Trophoblast cell (in vitro differentiated cells and primary cell): ENCODE measurements around the gene PPA1.

ENCODE experiments used
- DNase-seq, 2 donors: peaks; one replicate each; pipeline ENCODE4 v3.0.0-alpha.2; 2016
- H2AFZ ChIP-seq: 2 replicates; pipeline ENCODE4 v1.6.1; 2013; ENCODE audit warnings: low read length, moderate library complexity, mild to moderate bottlenecking; ENCODE audit not compliant: insufficient read depth, poor library complexity
- H2AK5ac ChIP-seq: 2 replicates; pipeline ENCODE4 v1.6.1; 2013; ENCODE audit warnings: mild to moderate bottlenecking, low read length
- H2BK120ac ChIP-seq: 2 replicates; pipeline ENCODE4 v1.6.1; 2013; ENCODE audit warnings: low read length, mild to moderate bottlenecking, moderate library complexity; ENCODE audit not compliant: insufficient read depth, poor library complexity
- H2BK12ac ChIP-seq: 2 replicates; pipeline ENCODE4 v1.6.1; 2013; ENCODE audit warnings: mild to moderate bottlenecking, low read length, moderate library complexity
- H2BK5ac ChIP-seq: 2 replicates; pipeline ENCODE4 v1.6.1; 2013; ENCODE audit warnings: low read length, low read depth, moderate library complexity, mild to moderate bottlenecking; ENCODE audit not compliant: poor library complexity
- H3K14ac ChIP-seq: 2 replicates; pipeline ENCODE4 v1.6.1; 2013; ENCODE audit warnings: mild to moderate bottlenecking, low read length
- H3K18ac ChIP-seq: 2 replicates; pipeline ENCODE4 v1.6.1; 2013; ENCODE audit warnings: mild to moderate bottlenecking, low read length
- H3K23ac ChIP-seq: 2 replicates; pipeline ENCODE4 v1.6.1; 2013; ENCODE audit warnings: low read length
- H3K27ac ChIP-seq: 2 replicates; pipeline ENCODE4 v1.5.1; 2013; ENCODE audit warnings: low read depth, mild to moderate bottlenecking, inconsistent platforms, low read length, moderate library complexity
- H3K27me3 ChIP-seq: 2 replicates; pipeline ENCODE4 v1.6.1; 2013; ENCODE audit warnings: inconsistent platforms, mild to moderate bottlenecking, low read length, moderate library complexity; ENCODE audit not compliant: insufficient read depth
- H3K36me3 ChIP-seq, 2 experiments: 1 replicate in 1 of 2; 2 replicates in 1 of 2; pipeline ENCODE4 v1.6.1; 2013; ENCODE audit warnings: low read length in 2 of 2, mild to moderate bottlenecking in 2 of 2, moderate library complexity in 1 of 2; ENCODE audit not compliant: insufficient read depth in 2 of 2, control insufficient read depth in 1 of 2
- H3K4ac ChIP-seq: 2 replicates; pipeline ENCODE4 v1.6.1; 2013; ENCODE audit warnings: low read depth, mild to moderate bottlenecking, low read length, moderate library complexity
- H3K4me1 ChIP-seq, 2 experiments: 1 replicate in 1 of 2; 2 replicates in 1 of 2; pipeline ENCODE4 v1.6.1; 2013; ENCODE audit warnings: low read length in 2 of 2, mild to moderate bottlenecking in 2 of 2, moderate library complexity in 1 of 2; ENCODE audit not compliant: insufficient read depth in 2 of 2, control insufficient read depth in 1 of 2
- H3K4me2 ChIP-seq: 2 replicates; pipeline ENCODE4 v1.6.1; 2013; ENCODE audit warnings: inconsistent platforms, mild to moderate bottlenecking, low read length, moderate library complexity
- H3K4me3 ChIP-seq: 2 replicates; pipeline ENCODE4 v1.5.1; 2013; ENCODE audit warnings: mild to moderate bottlenecking, low read depth, low read length, inconsistent platforms
- H3K79me1 ChIP-seq: one replicate; pipeline ENCODE4 v1.6.1; 2013; ENCODE audit warnings: low read length
- H3K79me2 ChIP-seq: 2 replicates; pipeline ENCODE4 v1.6.1; 2013; ENCODE audit warnings: low read length, mild to moderate bottlenecking; ENCODE audit not compliant: control insufficient read depth, insufficient read depth, poor library complexity
- H3K9ac ChIP-seq: 2 replicates; pipeline ENCODE4 v1.6.1; 2013; ENCODE audit warnings: mild to moderate bottlenecking, low read length
- H3K9me3 ChIP-seq: 2 replicates; pipeline ENCODE4 v1.6.1; 2013; ENCODE audit warnings: low read depth, mild to moderate bottlenecking, control low read depth, inconsistent platforms, low read length; ENCODE audit not compliant: insufficient read depth
- H4K12ac ChIP-seq: 2 replicates; pipeline ENCODE4 v1.6.1; 2013; ENCODE audit warnings: low read depth, mild to moderate bottlenecking, low read length, moderate library complexity
- H4K8ac ChIP-seq: 2 replicates; pipeline ENCODE4 v1.6.1; 2013; ENCODE audit warnings: low read depth, mild to moderate bottlenecking, low read length, moderate library complexity
- H4K91ac ChIP-seq: one replicate; pipeline ENCODE4 v1.6.1; 2013; ENCODE audit warnings: low read depth, mild to moderate bottlenecking, low read length, moderate library complexity
- WGBS: extraction: QIAGEN DNeasy Blood & Tissue Kit; methylation state at CpG from one replicate; pipeline ENCODE4 v1.1.7; 2013; ENCODE audit warnings: missing lambda C conversion rate; ENCODE audit not compliant: insufficient read length, insufficient coverage; ENCODE audit errors: extremely low coverage; 5-methylcytosine and 5-hydroxymethylcytosine counted together

PPA1 gene

GRCh38 chr10:70266056-70266455 is 32.8 kb upstream of the PPA1 start:
- no CpG with 5 or more reads among the region's 7 CpGs for WGBS
- no peak overlapping the region for H2AK5ac ChIP-seq
- no peak overlapping the region for H3K4me2 ChIP-seq

GRCh38 chr10:70265032-70265689 is 31.9 kb upstream of the PPA1 start:
- Histone ChIP-seq H3K14ac (no peak overlapping the region), H3K9me3 (peaks cover 2% of the 10 kb centered on the region), H3K79me2 (no peaks in the 10 kb centered on the region), H2BK5ac (no peak overlapping the region), H3K18ac (no peak overlapping the region), H4K12ac (no peak overlapping the region), H3K27me3 (no peaks in the 10 kb centered on the region), H3K9ac (no peak overlapping the region), H3K4me2 (no peak overlapping the region), H3K4ac (no peak overlapping the region), H2AFZ (no peak overlapping the region), H2AK5ac (no peak overlapping the region), H4K8ac (no peak overlapping the region), H3K4me1 (no peaks in the 10 kb centered on the region), H3K4me3 (no peak overlapping the region), H3K23ac (no peak overlapping the region), H3K27ac (no peak overlapping the region), H2BK12ac (no peak overlapping the region), H3K79me1 (no peaks in the 10 kb centered on the region), H3K36me3 (no peaks in the 10 kb centered on the region), H2BK120ac (no peak overlapping the region), H4K91ac (no peak overlapping the region)
- WGBS: no CpG with 5 or more reads among the region's 10 CpGs
- no peak for DNase-seq

More at GRCh38 chr10:70266056-70266455, 32.8 kb upstream of the PPA1 start:
- Histone ChIP-seq H3K23ac (no peak overlapping the region), H3K4me3 (no peak overlapping the region), H3K4ac (no peak overlapping the region), H3K18ac (no peak overlapping the region), H4K8ac (no peak overlapping the region), H4K12ac (no peak overlapping the region), H2BK12ac (no peak overlapping the region), H3K79me1 (no peaks in the 10 kb centered on the region), H3K9me3 (peaks cover 2% of the 10 kb centered on the region), H3K27me3 (no peaks in the 10 kb centered on the region), H4K91ac (no peak overlapping the region), H3K14ac (no peak overlapping the region), H2BK120ac (no peak overlapping the region), H3K9ac (no peak overlapping the region), H3K36me3 (no peaks in the 10 kb centered on the region), H2AFZ (no peak overlapping the region), H3K4me1 (no peaks in the 10 kb centered on the region), H3K27ac (no peak overlapping the region), H2BK5ac (no peak overlapping the region), H3K79me2 (no peaks in the 10 kb centered on the region)
- no peak for DNase-seq

GRCh38 chr10:70260734-70261133 is 27.5 kb upstream of the PPA1 start:
- Histone ChIP-seq H3K4ac (no peak overlapping the region), H2AK5ac (no peak overlapping the region), H3K4me2 (no peak overlapping the region), H3K27ac (no peak overlapping the region), H3K36me3 (no peaks in the 10 kb centered on the region), H2BK120ac (no peak overlapping the region), H4K8ac (no peak overlapping the region), H3K9ac (no peak overlapping the region), H3K79me1 (no peaks in the 10 kb centered on the region), H2BK5ac (no peak overlapping the region), H3K4me3 (no peak overlapping the region), H3K14ac (no peak overlapping the region), H4K91ac (no peak overlapping the region), H3K79me2 (no peaks in the 10 kb centered on the region), H3K23ac (no peak overlapping the region), H2BK12ac (no peak overlapping the region), H3K9me3 (peaks cover 2% of the 10 kb centered on the region), H2AFZ (no peak overlapping the region), H3K4me1 (no peaks in the 10 kb centered on the region), H4K12ac (no peak overlapping the region), H3K27me3 (no peaks in the 10 kb centered on the region), H3K18ac (no peak overlapping the region)
- no CpG with 5 or more reads among the region's 3 CpGs for WGBS
- DNase-seq: no peak

GRCh38 chr10:70260259-70260658 is 27.0 kb upstream of the PPA1 start:
- Histone ChIP-seq H2BK5ac (no peak overlapping the region), H3K79me2 (no peaks in the 10 kb centered on the region), H2AK5ac (no peak overlapping the region), H3K79me1 (no peaks in the 10 kb centered on the region), H3K23ac (no peak overlapping the region), H2BK120ac (no peak overlapping the region), H3K4me1 (no peaks in the 10 kb centered on the region), H3K27me3 (no peaks in the 10 kb centered on the region), H3K4ac (no peak overlapping the region), H3K14ac (no peak overlapping the region), H4K91ac (no peak overlapping the region), H3K9ac (no peak overlapping the region), H3K18ac (no peak overlapping the region), H3K4me2 (no peak overlapping the region), H3K36me3 (no peaks in the 10 kb centered on the region), H3K27ac (no peak overlapping the region), H3K9me3 (peaks cover under 1% of the 10 kb centered on the region), H2AFZ (no peak overlapping the region), H4K8ac (no peak overlapping the region), H2BK12ac (no peak overlapping the region), H3K4me3 (no peak overlapping the region), H4K12ac (no peak overlapping the region)
- DNase-seq: no peak
- no CpG with 5 or more reads among the region's 1 CpG for WGBS
